Esophagus squamous epithelium (tissue), 5 donors: ENCODE results near the gene HPSE2. TPM values are rescaled to one million over a fixed set of nuclear protein-coding genes. Genes with fewer than 3 reads are reported as not detected.

ENCODE experiments used
- DNase-seq: peaks from one replicate; lab custom pipeline; 2025; lab: John Stamatoyannopoulos, UW
- H3K27ac ChIP-seq, 4 donors: fragments of 200-600 bp; sonication (generic); one replicate each; pipeline ENCODE4 v1.5.1; 2016 to 2019; ENCODE audit warnings: mild to moderate bottlenecking in 1 of 4
- H3K27me3 ChIP-seq, 4 donors: fragments of 200-600 bp; sonication (generic); 1 replicate in 3 of 4; 2 replicates in 1 of 4; pipeline versions ENCODE4 v1.5.1 to v1.6.0; 2017 to 2021; ENCODE audit warnings: antibody characterized with exemption in 1 of 4
- H3K36me3 ChIP-seq, 3 donors: fragments of 200-600 bp; sonication (generic); one replicate each; pipeline ENCODE4 v1.5.1; 2016 to 2019
- H3K4me1 ChIP-seq, 3 donors: fragments of 200-600 bp; sonication (generic); one replicate each; pipeline ENCODE4 v1.5.1; 2017 to 2019
- H3K4me3 ChIP-seq, 4 donors: fragments of 200-600 bp; sonication (generic); 1 replicate in 3 of 4; 2 replicates in 1 of 4; pipeline ENCODE4 v1.5.1; 2016 to 2019; ENCODE audit warnings: mild to moderate bottlenecking in 2 of 4, moderate library complexity in 1 of 4
- H3K9me3 ChIP-seq, 3 donors: fragments of 200-600 bp; sonication (generic); one replicate each; pipeline ENCODE4 v1.5.1; 2016 to 2019
- POLR2A ChIP-seq, 4 donors: fragments of 450-650 bp; IDR thresholded peaks; one replicate each; pipeline ENCODE4 v1.6.1; 2017; ENCODE audit warnings: antibody characterized with exemption in 4 of 4, mild to moderate bottlenecking in 4 of 4, moderate library complexity in 3 of 4
- WGBS, 2 donors: methylation state at CpG; one replicate each; pipeline ENCODE4 v1.1.5; 2018; 5-methylcytosine and 5-hydroxymethylcytosine counted together
- intact Hi-C: fragments of 100-400 bp; cut with DNase I; formaldehyde crosslinking; loops from one replicate; pipeline ENCODE4 v1.15.0; 2022
- total RNA-seq, 4 donors: library from RNA; depleted of rRNA; stranded (reverse); fragments of >200 nt; gene quantifications; one replicate each; pipeline ENCODE4 v1.1.0, GENCODE V29; 2016
- TF ChIP-seq, protein P1 (sequence below), 6 experiments: fragments of 450-650 bp in 4 of 6; fragments of 200-600 bp in 2 of 6; sonication (generic) in 2 of 6; IDR thresholded peaks; one replicate each; pipeline ENCODE4 v1.5.1; 2016 to 2019; ENCODE audit warnings: antibody characterized with exemption in 6 of 6, mild to moderate bottlenecking in 4 of 6, moderate library complexity in 4 of 6
- donor health status: DM: yes; HTN: yes; CAD: no.

HPSE2 gene
- total RNA-seq, result 1 to 10 TPM in 2 of 4 donors, under 1 TPM in 2; 0.47 to 5.3 (median 2.6) TPM

DNA sequence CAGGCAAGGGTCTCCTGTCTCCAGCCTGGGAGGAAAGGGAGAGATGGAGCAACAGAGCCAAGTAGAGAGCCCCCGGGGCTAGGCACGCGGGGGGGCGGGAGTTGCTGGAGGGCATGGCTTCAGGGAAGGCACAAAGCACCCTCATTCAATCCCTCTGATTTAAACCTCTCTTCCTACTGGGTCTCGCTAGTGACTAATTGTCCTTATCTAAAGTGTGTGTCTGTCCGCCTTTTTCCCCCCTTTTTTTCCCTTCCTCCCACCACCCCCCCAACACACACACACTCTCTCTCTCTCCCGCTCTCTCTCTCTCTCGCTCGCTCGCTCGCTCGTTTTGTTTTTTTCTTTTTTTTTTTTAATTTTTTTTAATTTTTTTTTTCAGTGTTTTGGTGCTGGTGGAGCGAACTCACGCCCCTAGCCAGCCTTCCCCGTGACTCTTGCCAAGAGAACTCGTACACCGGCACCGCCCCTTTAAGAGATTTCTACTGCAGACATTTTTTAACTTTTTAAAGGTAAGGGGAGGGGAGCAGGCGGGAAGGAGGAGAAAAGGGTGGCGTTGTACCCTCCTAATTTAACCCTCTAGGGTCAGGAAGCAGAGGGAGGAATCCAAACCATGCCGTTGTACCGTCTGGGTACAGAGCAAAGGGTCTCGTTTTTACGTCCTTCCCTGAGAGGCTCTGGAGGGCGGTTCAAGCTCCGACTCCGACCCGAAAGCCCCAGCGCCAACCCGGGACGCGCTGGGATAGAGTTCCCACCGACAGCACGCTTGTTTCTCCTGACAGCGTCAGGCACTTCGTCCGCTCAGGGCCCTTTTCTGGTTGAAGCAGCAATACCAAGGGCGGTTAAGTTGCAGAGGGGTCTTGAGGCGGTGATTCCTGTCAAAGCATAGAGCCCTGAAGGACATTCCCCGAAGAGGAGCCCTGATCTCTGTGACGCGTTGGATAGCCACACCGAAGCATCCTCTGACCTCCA lies at the start of gene HPSE2:
Gene HPSE2, minus strand, starts transcription at position 195 of the 969 bp plus-strand sequence.
- Histone ChIP-seq H3K4me3 (peak within 1 kb of the TSS; percentile 21 to 70 (median 46)), H3K9me3 (no peaks in the 10 kb centered on the region), H3K36me3 (no peaks in the 10 kb centered on the region), H3K4me1 (peaks cover 18 to 48% (median 18%) of the 10 kb centered on the region in 3 donors), H3K27ac (peak within 1 kb of the TSS in 3 of 4 donors; percentile 50 to 80 (median 77)), H3K27me3 (peaks cover 4 to 98% (median 19%) of the 10 kb centered on the region in 4 donors)
- DNase-seq, result no peak
- WGBS, 2 donors, result 4 to 9% methylated on average over 17 to 22 of the region's 43 CpGs
- TF ChIP-seq, protein P1, sequence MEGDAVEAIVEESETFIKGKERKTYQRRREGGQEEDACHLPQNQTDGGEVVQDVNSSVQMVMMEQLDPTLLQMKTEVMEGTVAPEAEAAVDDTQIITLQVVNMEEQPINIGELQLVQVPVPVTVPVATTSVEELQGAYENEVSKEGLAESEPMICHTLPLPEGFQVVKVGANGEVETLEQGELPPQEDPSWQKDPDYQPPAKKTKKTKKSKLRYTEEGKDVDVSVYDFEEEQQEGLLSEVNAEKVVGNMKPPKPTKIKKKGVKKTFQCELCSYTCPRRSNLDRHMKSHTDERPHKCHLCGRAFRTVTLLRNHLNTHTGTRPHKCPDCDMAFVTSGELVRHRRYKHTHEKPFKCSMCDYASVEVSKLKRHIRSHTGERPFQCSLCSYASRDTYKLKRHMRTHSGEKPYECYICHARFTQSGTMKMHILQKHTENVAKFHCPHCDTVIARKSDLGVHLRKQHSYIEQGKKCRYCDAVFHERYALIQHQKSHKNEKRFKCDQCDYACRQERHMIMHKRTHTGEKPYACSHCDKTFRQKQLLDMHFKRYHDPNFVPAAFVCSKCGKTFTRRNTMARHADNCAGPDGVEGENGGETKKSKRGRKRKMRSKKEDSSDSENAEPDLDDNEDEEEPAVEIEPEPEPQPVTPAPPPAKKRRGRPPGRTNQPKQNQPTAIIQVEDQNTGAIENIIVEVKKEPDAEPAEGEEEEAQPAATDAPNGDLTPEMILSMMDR (IDR thresholded peaks at IDR 0.05), result no peak
- no peak for TF ChIP-seq POLR2A (IDR thresholded peaks at IDR 0.05)
- intact Hi-C loops, result no loop called here

DNA sequence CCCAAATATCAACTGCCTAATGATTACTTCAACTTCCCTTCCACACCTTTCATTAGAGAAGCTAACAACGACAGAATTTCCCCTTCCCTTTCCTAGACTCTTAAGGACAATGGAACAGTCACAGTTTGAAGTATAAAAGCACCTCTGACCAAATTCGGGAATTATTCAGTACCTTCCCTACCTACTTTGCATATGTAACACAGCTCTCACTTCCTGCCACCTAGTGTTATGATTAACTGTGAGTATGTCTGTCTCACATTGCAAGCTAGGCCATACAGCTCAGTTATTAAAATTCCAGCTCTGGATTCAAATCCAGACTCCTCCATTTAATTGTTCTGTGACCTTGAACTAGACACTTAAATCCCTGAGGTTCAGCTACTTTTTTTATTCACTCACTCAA lies 44.8 kb upstream of the HPSE2 start:
- intact Hi-C loops, result no loop called here

DNA sequence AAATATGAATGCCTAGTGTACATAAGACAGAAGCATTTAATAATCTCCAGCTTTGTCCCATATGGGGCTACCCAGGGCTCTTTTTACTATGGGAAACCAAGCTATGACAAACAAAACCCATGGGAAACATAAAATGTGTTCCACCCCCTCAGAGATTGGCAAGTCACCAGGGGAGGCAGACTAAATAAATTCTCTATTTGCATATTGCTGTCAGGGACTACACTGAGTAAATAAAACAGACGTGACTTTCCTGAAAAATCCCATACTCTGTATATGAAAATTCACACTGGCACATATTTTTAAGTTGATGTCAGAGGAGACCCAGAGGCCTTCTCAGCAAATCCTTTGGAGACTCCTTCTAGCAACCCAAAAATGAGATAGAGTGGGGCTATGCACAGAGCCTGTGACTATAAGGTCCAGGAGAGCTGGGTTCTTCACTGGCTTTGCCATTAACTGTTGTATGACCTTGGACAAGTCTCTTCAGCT lies 44.0 kb upstream of the HPSE2 start:
- DNase-seq, result no peak
- TF ChIP-seq POLR2A (IDR thresholded peaks at IDR 0.05), result no peak
- TF ChIP-seq, protein P1 (IDR thresholded peaks at IDR 0.05), result no peak
- intact Hi-C loops, result no loop called here
- Histone ChIP-seq H3K9me3 (peaks cover 0 to 8% (median 0%) of the 10 kb centered on the region in 3 donors), H3K27me3 (no peaks in the 10 kb centered on the region), H3K4me3 (no peak overlapping the region), H3K27ac (no peak overlapping the region), H3K36me3 (no peaks in the 10 kb centered on the region), H3K4me1 (no peaks in the 10 kb centered on the region)
- WGBS, 2 donors, result 14 to 17% methylated on average over 1 of the region's 1 CpG

More for the DNA sequence above, 44.8 kb upstream of the HPSE2 start:
- H3K27ac ChIP-seq, result no peak overlapping the region
- 47 to 48% methylated on average over 2 of the region's 2 CpGs for WGBS, 2 donors
- TF ChIP-seq, protein P1 (IDR thresholded peaks at IDR 0.05), result no peak
- no peak for TF ChIP-seq POLR2A (IDR thresholded peaks at IDR 0.05)
- no peaks in the 10 kb centered on the region for H3K36me3 ChIP-seq
- H3K4me3 ChIP-seq, result no peak overlapping the region
- H3K9me3 ChIP-seq, result peaks cover 0 to 8% (median 0%) of the 10 kb centered on the region in 3 donors
- H3K27me3 ChIP-seq, result no peaks in the 10 kb centered on the region
- DNase-seq, result no peak
- no peaks in the 10 kb centered on the region for H3K4me1 ChIP-seq

DNA sequence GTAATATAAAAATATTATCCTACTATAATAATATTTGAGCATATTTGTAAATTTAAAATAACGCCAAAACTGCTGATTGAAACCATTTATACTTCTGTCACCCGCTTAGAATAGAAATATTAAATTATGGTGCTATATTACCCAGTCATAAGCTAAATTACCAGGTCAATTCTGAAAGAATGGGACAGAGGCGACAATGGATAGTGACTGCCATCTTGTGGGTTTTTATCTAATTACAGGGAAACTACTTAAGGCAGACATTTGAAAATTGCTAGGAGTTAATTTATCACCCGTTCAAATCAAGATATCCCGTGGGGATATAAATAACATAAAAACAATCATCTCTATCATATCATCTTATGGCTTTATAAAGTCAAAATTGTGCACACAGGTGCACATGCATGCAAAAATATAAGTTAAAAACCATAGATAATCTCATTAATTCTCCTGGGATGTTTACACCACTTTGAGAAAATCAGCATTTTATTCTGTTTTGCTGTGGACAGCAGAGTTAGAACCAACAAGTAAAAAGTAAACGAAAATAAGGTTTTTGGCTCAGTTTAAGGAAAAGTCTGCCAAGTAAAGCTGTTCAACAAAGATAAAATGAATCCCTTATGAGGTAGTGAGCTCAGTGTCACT lies 41.3 kb upstream of the HPSE2 start:
- H3K27ac ChIP-seq, result no peak overlapping the region
- H3K4me3 ChIP-seq, result no peak overlapping the region
- intact Hi-C loops, result no loop called here
- H3K27me3 ChIP-seq, result no peaks in the 10 kb centered on the region
- WGBS, 2 donors, result 25 to 30% methylated on average over 6 of the region's 6 CpGs
- no peaks in the 10 kb centered on the region for H3K36me3 ChIP-seq
- no peak for DNase-seq
- no peaks in the 10 kb centered on the region for H3K4me1 ChIP-seq
- H3K9me3 ChIP-seq, result no peaks in the 10 kb centered on the region
- TF ChIP-seq POLR2A (IDR thresholded peaks at IDR 0.05), result no peak
- TF ChIP-seq, protein P1 (IDR thresholded peaks at IDR 0.05), result peak in 3 of 6 experiments; percentile 16 to 56 (median 16)
